GM12872 (cell line): Measurements from ENCODE around the gene ANKMY1.

Experiments used
- TF ChIP-seq, protein P1 (sequence below): IDR thresholded peaks from 3 replicates; pipeline ENCODE4 v1.5.1; 2011; ENCODE audit warnings: low read depth, mild to moderate bottlenecking, low read length, moderate library complexity; ENCODE audit not compliant: insufficient read depth

ANKMY1 gene

DNA sequence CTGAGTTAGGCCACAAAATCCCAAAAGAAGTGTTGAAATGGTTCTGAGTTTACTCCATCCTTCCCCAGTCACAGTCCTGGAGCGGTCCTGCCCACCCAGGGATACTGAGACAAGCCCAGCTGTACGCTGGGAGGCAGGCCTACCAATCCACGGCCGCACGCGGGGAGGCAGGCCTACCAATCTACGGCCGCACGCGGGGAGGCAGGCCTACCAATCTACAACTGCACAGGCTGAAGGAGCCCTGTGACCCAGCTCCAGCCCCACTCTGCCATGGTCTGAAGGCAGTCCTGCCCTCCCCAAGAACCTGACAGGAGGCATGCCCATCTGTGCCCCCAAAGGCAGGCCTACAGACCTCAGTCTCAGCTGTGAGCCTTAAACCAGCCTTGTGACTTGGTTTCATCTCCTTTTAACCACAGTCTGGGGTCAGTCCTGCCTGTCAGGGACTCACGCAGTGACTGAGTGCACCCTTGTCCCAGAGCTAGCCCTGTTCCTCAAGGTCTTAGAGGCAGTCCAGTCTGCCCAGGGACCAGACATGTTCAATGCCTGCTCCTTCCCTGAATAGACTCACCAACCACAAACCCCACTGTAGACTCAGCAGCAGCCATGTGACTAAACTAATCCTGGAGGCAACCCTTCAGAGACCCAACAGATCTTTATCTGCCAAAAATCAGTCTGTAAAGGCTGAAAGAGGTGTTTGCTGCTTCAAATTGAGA lies 85.6 kb downstream of the ANKMY1 start:
- TF ChIP-seq, protein P1, sequence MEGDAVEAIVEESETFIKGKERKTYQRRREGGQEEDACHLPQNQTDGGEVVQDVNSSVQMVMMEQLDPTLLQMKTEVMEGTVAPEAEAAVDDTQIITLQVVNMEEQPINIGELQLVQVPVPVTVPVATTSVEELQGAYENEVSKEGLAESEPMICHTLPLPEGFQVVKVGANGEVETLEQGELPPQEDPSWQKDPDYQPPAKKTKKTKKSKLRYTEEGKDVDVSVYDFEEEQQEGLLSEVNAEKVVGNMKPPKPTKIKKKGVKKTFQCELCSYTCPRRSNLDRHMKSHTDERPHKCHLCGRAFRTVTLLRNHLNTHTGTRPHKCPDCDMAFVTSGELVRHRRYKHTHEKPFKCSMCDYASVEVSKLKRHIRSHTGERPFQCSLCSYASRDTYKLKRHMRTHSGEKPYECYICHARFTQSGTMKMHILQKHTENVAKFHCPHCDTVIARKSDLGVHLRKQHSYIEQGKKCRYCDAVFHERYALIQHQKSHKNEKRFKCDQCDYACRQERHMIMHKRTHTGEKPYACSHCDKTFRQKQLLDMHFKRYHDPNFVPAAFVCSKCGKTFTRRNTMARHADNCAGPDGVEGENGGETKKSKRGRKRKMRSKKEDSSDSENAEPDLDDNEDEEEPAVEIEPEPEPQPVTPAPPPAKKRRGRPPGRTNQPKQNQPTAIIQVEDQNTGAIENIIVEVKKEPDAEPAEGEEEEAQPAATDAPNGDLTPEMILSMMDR: no peak

DNA sequence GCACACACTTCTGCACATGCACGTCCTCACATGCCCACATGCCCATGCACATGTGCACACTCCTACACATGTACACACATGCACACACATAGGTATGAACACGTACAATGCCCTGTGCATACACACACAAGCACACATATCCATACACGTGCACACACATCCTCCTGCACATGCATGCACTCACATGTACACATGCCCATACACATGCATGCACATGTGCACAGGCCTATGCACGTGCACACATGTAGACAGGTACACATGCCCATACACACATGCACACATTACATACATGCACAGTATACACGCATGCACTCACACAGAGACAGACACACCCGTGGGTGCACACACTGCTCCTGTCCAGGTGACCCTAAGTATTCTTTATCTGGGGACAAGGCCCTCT lies 88.0 kb downstream of the ANKMY1 start:
- TF ChIP-seq, protein P1: no peak

DNA sequence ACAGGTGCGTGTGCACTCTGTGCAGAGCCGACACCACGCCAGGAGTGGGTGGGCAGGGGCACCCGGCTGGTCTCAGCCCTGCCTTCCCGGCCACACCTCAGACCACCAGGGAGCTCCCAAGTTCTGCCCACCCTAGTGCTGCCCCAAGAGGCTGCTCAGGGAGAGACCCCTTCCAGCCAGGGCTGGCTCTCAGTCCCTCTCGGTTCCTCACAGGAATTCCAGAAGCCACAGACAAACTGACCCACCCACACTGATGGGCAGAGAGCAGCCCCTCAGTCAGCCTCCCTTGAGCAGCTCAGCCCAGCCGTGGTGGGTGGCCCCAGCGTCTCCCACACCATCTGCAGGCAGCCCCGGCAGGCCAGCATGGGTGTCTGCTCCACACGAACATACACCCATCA lies 88.5 kb downstream of the ANKMY1 start:
- TF ChIP-seq, protein P1: no peak

DNA sequence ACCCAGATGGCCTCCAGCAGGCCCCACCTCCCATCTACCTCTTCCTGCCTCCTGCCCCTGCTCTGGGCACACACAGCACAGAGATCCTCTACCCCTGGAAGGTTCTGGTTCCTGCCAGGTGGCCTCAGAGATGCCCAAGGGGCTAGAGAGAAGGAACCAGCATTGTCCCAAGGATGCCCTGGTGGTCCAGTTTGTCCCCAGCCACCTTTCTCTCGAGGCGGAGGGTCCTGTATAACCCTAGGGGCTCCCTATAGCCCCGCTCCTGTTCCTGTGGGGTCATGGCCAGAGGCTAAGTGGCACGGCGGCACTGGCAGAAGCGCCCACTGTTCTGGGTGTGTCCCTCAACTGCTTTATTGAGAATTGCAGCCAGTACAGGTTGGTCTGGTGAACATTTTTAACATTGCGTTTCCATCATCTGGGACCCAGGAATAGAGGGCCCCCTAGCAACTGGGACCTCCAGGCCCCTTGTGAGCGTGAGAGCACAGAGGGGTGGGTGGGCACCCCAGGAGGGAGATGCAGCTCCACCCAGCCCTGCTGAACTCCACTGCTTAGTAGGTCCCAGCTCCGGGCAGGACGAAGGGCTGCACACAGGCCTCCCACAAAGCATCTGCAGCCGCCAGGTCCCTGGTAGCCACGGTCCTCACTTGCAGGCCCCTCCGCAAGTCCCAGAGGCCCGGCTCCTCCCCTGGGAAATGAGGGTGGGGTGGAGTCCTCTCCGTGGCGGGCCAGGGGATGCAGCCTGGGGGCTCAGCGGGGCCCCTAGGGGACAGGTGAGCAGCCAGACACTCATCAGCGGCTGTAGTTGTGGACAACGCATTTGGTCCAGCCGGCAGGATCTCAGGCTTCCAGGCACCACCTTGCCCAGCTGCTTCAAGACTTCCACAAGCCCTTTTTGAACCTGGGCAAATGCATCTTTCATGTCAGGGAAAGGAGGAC lies 89.2 kb downstream of the ANKMY1 start:
- TF ChIP-seq, protein P1: no peak

DNA sequence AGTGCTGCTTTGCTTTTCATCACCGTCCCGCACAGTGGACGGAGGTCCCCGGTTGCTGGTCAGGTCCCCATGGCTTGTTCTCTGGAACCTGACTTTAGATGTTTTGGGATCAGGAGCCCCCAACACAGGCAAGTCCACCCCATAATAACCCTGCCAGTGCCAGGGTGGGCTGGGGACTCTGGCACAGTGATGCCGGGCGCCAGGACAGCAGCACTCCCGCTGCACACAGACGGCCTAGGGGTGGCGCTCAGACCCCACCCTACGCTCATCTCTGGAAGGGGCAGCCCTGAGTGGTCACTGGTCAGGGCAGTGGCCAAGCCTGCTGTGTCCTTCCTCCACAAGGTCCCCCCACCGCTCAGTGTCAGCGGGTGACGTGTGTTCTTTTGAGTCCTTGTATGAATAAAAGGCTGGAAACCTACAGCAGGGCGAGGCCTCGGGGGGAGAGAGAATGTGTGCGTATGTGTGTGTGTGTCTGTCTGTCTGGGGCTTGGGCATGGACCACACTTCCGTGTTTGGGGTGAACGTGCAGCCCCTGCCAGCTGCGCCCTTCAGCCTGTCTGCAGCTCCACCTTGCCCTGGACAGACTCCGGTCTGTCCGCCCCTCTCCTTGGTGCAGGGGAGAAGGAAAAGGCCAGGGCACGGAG lies 90.0 kb downstream of the ANKMY1 start:
- TF ChIP-seq, protein P1: no peak

DNA sequence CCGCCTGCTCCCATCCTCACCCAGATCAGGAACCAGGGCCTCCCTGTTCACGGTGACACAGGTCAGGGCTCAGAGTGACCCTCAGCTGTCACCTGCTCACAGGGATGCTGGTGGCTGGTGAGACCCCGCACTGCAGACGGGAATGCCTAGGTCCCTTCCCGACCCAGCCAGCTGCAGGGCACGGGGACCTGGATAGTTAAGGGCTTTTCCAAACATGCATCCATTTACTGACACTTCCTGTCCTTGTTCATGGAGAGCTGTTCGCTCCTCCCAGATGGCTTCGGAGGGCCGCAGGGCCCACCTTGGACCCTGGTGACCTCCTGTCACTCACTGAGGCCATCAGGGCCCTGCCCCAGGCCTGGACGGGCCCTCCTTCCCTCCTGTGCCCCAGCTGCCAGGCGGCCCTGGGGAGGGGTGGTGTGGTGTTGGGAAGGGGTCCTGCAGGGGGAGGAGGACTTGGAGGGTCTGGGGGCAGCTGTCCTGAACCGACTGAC lies 90.6 kb downstream of the ANKMY1 start:
- TF ChIP-seq, protein P1: no peak
